ENCODE data around the gene SGMS2. TPM values are rescaled to one million over a fixed set of nuclear protein-coding genes. Genes with fewer than 3 reads are reported as not detected.

Gene SGMS2
- total and polyA plus RNA-seq, 9 of the 15 experiments (the other 6 are each of a cell fraction or from before 2014, with no cell fraction given), result 0.07 to 0.25 (median 0.11) TPM; not detected in 5

DNA sequence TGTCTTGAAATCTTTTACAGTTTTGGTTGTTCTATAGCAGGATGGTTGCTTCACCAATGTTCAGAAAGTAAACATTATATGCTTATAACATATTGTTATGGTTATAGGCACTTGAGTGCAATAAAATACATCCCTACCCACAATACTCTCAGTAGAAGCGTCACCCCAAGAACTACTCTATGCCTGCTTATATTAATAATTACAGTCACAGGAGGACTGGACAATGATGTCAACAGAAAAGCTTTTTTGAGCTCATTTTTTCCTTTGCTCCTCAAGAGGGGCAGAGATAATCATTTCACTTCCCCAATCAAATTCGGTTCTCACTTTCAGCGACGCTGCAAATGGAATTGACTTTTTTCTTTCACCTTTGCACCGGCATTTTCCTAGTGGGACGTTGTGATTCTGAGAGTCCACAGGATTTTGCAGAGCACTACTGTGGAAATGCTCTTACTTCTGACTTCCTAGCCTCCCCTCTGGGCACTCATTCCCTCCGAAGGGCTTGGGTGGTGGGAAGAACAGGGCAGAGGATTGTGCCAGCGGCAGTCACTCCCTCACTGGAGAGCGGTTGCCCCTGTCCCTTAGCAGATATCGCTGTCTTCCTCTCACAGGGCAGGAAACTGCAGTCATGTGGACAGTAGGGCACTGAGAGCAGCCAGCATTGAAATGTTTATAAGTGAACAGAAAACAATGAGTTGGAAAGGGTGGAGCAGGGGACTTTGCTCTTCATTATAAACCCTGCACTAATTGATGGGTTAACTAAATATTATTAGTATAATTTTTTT lies 24.9 kb upstream of the SGMS2 start:
- WGBS (ENCODE audit: insufficient coverage, low coverage, missing lambda C conversion rate), result 1% methylated on average over 10 of the region's 10 CpGs
- no peak for FAIRE-seq
- H4K20me1 ChIP-seq (replicated peaks; ENCODE audit: control insufficient read depth, insufficient read depth, low read length), result no peaks in the 10 kb centered on the region
- no peak for DNase-seq (ENCODE audit: extremely low read depth in 1 of 4, low spot score in 3 of 4)
- no peaks in the 10 kb centered on the region for H3K79me2 ChIP-seq (ENCODE audit: control insufficient read depth, insufficient read depth, low read length)
- no peak overlapping the region for H3K27ac ChIP-seq (ENCODE audit: extremely low read depth, low read depth, low read length)
- ChIA-PET CTCF (ENCODE audit: low intra/inter-chr PET ratio) (no interaction called here), POLR2A (no interaction called here)
- no peak overlapping the region for H3K4me2 ChIP-seq (ENCODE audit: insufficient read depth, low read length)
- no peak overlapping the region for H3K9ac ChIP-seq (ENCODE audit: insufficient read depth in 1 of 2, low read depth in 2 of 2, low read length in 2 of 2)
- no peak overlapping the region for H2AFZ ChIP-seq (ENCODE audit: low read depth, low read length)
- no peaks in the 10 kb centered on the region for H3K4me1 ChIP-seq (replicated peaks in 1 of 2; ENCODE audit: control insufficient read depth in 2 of 2, insufficient read depth in 2 of 2, low read length in 2 of 2)
- in situ Hi-C loops (cut with MboI) (no loop called here), intact Hi-C loops (cut with micrococcal nuclease) (no loop called here)
- ATAC-seq, result no peak
- H3K27me3 ChIP-seq (ENCODE audit: control insufficient read depth in 2 of 2, insufficient read depth in 2 of 2, low read length in 2 of 2), result no peaks in the 10 kb centered on the region
- H3K4me3 ChIP-seq, result no peak overlapping the region
- no TSS peak for BruUV-seq (replicated peaks)
- no peaks in the 10 kb centered on the region for H3K9me3 ChIP-seq (replicated peaks; ENCODE audit: control insufficient read depth, insufficient read depth, low read depth, low read length)
- H3K9me1 ChIP-seq (ENCODE audit: control insufficient read depth, insufficient read depth, low read length), result no peaks in the 10 kb centered on the region
- H3K36me3 ChIP-seq (ENCODE audit: control insufficient read depth, insufficient read depth, low read length), result no peaks in the 10 kb centered on the region
- no peak for TF ChIP-seq ZNF239 (CRISPR knock-in tag; IDR thresholded peaks at IDR 0.05)
- TF ChIP-seq, protein P1, sequence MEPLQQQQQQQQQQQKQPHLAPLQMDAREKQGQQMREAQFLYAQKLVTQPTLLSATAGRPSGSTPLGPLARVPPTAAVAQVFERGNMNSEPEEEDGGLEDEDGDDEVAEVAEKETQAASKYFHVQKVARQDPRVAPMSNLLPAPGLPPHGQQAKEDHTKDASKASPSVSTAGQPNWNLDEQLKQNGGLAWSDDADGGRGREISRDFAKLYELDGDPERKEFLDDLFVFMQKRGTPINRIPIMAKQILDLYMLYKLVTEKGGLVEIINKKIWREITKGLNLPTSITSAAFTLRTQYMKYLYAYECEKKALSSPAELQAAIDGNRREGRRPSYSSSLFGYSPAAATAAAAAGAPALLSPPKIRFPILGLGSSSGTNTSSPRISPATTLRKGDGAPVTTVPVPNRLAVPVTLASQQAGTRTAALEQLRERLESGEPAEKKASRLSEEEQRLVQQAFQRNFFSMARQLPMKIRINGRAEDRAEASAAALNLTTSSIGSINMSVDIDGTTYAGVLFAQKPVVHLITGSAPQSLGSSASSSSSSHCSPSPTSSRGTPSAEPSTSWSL (CRISPR knock-in tag; IDR thresholded peaks at IDR 0.05; ENCODE audit: borderline replicate concordance), result no peak
- TF ChIP-seq ZNF354B (CRISPR knock-in tag; IDR thresholded peaks at IDR 0.05), result no peak
- TF ChIP-seq RAD21 (CRISPR knock-in tag; conservative IDR thresholded peaks at IDR 0.05 in 1 of 2, IDR thresholded peaks at IDR 0.05 in 1 of 2), result no peak
- TF ChIP-seq RBBP5 (IDR thresholded peaks at IDR 0.05; ENCODE audit: borderline replicate concordance, insufficient read depth, low read length, poor library complexity, severe bottlenecking), result no peak
- no peak for TF ChIP-seq HDGF (IDR thresholded peaks at IDR 0.05)
- TF ChIP-seq, protein P2, sequence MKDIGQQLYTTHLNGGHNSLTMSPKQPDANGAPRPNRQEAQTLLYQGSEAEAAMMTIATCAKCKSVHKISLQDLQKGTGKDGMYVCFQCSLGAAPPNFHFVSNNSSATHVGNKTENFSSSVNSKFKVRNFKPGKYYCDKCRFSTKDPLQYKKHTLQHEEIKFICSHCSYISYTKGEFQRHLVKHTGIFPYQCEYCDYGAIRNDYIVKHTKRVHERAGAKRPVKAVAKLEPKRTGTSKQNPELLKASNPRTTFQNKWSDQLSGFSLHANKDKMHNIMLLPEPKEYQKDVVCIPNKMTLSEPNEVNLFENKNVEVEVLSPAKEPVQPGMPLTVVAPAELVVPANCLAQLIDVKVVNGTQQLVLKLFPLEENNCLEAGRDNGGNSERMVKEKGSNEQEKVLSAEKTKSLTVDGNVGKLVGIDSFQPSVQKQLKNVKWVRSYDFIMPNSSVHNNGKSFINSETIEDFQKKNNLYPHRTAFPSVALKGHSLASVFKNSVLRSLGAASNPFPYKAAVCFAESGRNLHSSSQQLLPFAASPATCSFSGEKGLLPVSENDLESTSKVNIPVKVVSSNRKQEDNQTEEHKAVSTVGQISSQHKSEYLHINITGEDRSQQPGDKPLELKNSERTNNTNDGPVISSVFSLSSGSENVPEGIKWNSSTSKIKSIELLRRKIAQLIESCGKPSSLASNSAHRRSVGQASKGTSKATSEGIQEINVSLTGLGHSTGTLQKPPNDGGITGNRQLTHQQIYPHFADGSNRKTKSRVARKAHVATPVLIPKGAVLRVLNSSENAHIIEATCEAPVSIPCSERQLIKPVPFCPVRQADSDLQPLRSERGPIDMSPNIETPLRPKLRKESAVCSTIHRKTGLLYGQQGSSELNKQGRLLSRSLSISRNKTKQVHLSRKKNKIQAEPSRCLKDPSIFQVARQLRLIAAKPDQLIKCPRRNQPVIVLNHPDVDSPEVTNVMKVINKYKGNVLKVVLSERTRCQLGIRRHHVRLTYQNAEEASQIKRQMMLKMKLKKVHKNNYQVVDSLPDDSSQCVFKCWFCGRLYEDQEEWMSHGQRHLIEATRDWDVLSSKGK (CRISPR knock-in tag; IDR thresholded peaks at IDR 0.05), result no peak
- TF ChIP-seq TRIM28 (IDR thresholded peaks at IDR 0.05), result no peak
- TF ChIP-seq ZBTB7A (IDR thresholded peaks at IDR 0.05; ENCODE audit: borderline replicate concordance, control insufficient read depth, low read depth, low read length), result no peak
- TF ChIP-seq BMI1 (IDR thresholded peaks at IDR 0.05; ENCODE audit: low read length), result no peak
- TF ChIP-seq MEIS2 (IDR thresholded peaks at IDR 0.05; ENCODE audit: partially characterized antibody), result no peak
- no peak for TF ChIP-seq TEAD2 (tag; IDR thresholded peaks at IDR 0.05)
- TF ChIP-seq NFE2L1 (tag; IDR thresholded peaks at IDR 0.05; ENCODE audit: borderline replicate concordance, low read depth), result no peak
- TF ChIP-seq POLR2H (tag; IDR thresholded peaks at IDR 0.05; ENCODE audit: low read depth), result no peak
- TF ChIP-seq, protein P3, sequence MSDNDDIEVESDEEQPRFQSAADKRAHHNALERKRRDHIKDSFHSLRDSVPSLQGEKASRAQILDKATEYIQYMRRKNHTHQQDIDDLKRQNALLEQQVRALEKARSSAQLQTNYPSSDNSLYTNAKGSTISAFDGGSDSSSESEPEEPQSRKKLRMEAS (CRISPR knock-in tag; IDR thresholded peaks at IDR 0.05), result no peak
- TF ChIP-seq PCBP2 (IDR thresholded peaks at IDR 0.05; ENCODE audit: low read depth, low read length, poor library complexity, severe bottlenecking), result no peak
- TF ChIP-seq ZKSCAN8 (CRISPR knock-in tag; IDR thresholded peaks at IDR 0.05), result no peak
